ENCODE data around the gene FBXW11.

The FBXW11 gene

GRCh38 chr5:172006321-172007174 lies at the start of gene FBXW11:
Gene FBXW11 (minus strand): TSS chr5:172006638. CDS start chr5:172006502, 136 bp downstream.
- peak; percentile 86 to 91 for DNase-seq (ENCODE audit: low read depth in 2 of 2)

- DNase-seq (ENCODE audit: low read depth in 2 of 2), result no peak
Observed at GRCh38 chr5:172055996-172056395, 49.6 kb upstream of the FBXW11 start.

- DNase-seq (ENCODE audit: low read depth in 2 of 2), result no peak
Observed at GRCh38 chr5:172055421-172055820, 49.0 kb upstream of the FBXW11 start.

GRCh38 chr5:172054611-172055153 lies 48.2 kb upstream of the FBXW11 start:
- DNase-seq (ENCODE audit: low read depth in 2 of 2), result no peak

GRCh38 chr5:172052450-172053236 lies 46.2 kb upstream of the FBXW11 start:
- DNase-seq (ENCODE audit: low read depth in 2 of 2), result no peak

GRCh38 chr5:172051643-172052339 lies 45.4 kb upstream of the FBXW11 start:
- DNase-seq (ENCODE audit: low read depth in 2 of 2), result no peak

- no peak for DNase-seq (ENCODE audit: low read depth in 2 of 2)
Observed at GRCh38 chr5:172050080-172050479, 43.6 kb upstream of the FBXW11 start.

- DNase-seq (ENCODE audit: low read depth in 2 of 2), result no peak
Observed at GRCh38 chr5:172049226-172049796, 42.9 kb upstream of the FBXW11 start.

GRCh38 chr5:172048539-172049101 lies 42.2 kb upstream of the FBXW11 start:
- no peak for DNase-seq (ENCODE audit: low read depth in 2 of 2)

GRCh38 chr5:172048170-172048422 lies 41.7 kb upstream of the FBXW11 start:
- DNase-seq (ENCODE audit: low read depth in 2 of 2), result no peak

GRCh38 chr5:172046593-172046992 lies 40.2 kb upstream of the FBXW11 start:
- DNase-seq (ENCODE audit: low read depth in 2 of 2), result no peak

GRCh38 chr5:172045315-172045632 lies 38.8 kb upstream of the FBXW11 start:
- no peak for DNase-seq (ENCODE audit: low read depth in 2 of 2)

- DNase-seq (ENCODE audit: low read depth in 2 of 2), result no peak
Observed at GRCh38 chr5:172044631-172045314, 38.3 kb upstream of the FBXW11 start.

GRCh38 chr5:172043865-172044264 lies 37.4 kb upstream of the FBXW11 start:
- DNase-seq (ENCODE audit: low read depth in 2 of 2), result no peak

GRCh38 chr5:172042183-172042582 lies 35.7 kb upstream of the FBXW11 start:
- no peak for DNase-seq (ENCODE audit: low read depth in 2 of 2)

GRCh38 chr5:172038167-172038566 lies 31.7 kb upstream of the FBXW11 start:
- no peak for DNase-seq (ENCODE audit: low read depth in 2 of 2)

- DNase-seq (ENCODE audit: low read depth in 2 of 2), result no peak
Observed at GRCh38 chr5:172035049-172035448, 28.6 kb upstream of the FBXW11 start.

- DNase-seq (ENCODE audit: low read depth in 2 of 2), result no peak
Observed at GRCh38 chr5:172031894-172032461, 25.5 kb upstream of the FBXW11 start.

- DNase-seq (ENCODE audit: low read depth in 2 of 2), result no peak
Observed at GRCh38 chr5:172029876-172030275, 23.4 kb upstream of the FBXW11 start.

GRCh38 chr5:172028167-172028566 lies 21.7 kb upstream of the FBXW11 start:
- DNase-seq (ENCODE audit: low read depth in 2 of 2), result no peak
